K562 (cell line): ENCODE measurements around the gene ZC3H8. TPM values are rescaled to one million over a fixed set of nuclear protein-coding genes. Genes with fewer than 3 reads are reported as not detected.

Experiments
- ARHGAP35 ChIP-seq: fragments of 450-650 bp; IDR thresholded peaks from 2 replicates; pipeline ENCODE4 v1.6.1; 2018; ENCODE audit not compliant: partially characterized antibody
- CGGBP1 ChIP-seq: fragments of 250-450 bp; sonication (Bioruptor Pico); IDR thresholded peaks from 2 replicates; pipeline ENCODE4 v1.9.0; 2021; ENCODE audit warnings: mild to moderate bottlenecking
- CREM ChIP-seq: IDR thresholded peaks from 2 replicates; pipeline ENCODE4 v1.6.1; 2014; ENCODE audit warnings: antibody characterized with exemption, low read depth
- DDX20 ChIP-seq: fragments of 450-650 bp; IDR thresholded peaks from 2 replicates; pipeline ENCODE4 v1.6.1; 2016; ENCODE audit warnings: missing genetic modification characterization, low read depth, mild to moderate bottlenecking, missing compliant biosample characterization, moderate library complexity
- ELK1 ChIP-seq: sonication (generic); formaldehyde crosslinking; IDR thresholded peaks from 2 replicates; pipeline ENCODE4 v1.8.1; 2022; ENCODE audit warnings: missing genetic modification reagents
- FOSL1 ChIP-seq: fragments of 200-800 bp; sonication (Bioruptor generic); conservative IDR thresholded peaks from 2 replicates; pipeline ENCODE4 v1.6.1; 2016; ENCODE audit warnings: missing genetic modification characterization, missing compliant biosample characterization
- GABPB2 ChIP-seq: fragments of 250-450 bp; sonication (Bioruptor Pico); conservative IDR thresholded peaks from 2 replicates; pipeline ENCODE4 v1.5.1; 2021; ENCODE audit warnings: mild to moderate bottlenecking
- GTF2B ChIP-seq: IDR thresholded peaks from 2 replicates; pipeline ENCODE4 v1.6.1; 2011; ENCODE audit not compliant: insufficient read length; ENCODE audit errors: extremely low read depth
- HNRNPLL ChIP-seq: fragments of 200-400 bp; formaldehyde crosslinking; IDR thresholded peaks from 2 replicates; pipeline ENCODE4 v1.6.1; 2017; ENCODE audit warnings: low read length, low read depth, mild to moderate bottlenecking; ENCODE audit not compliant: poor library complexity, severe bottlenecking
- KAT7 ChIP-seq: sonication (generic); formaldehyde crosslinking; IDR thresholded peaks from 2 replicates; pipeline ENCODE4 v1.8.0; 2022; ENCODE audit warnings: missing genetic modification reagents, mild to moderate bottlenecking, borderline replicate concordance
- MYBL2 ChIP-seq, 2 experiments: fragments of 450-650 bp in 1 of 2; sonication (generic) in 1 of 2; formaldehyde crosslinking in 1 of 2; IDR thresholded peaks; 2 replicates each; pipeline versions ENCODE4 v1.6.1 to v1.8.1; 2017 to 2022; ENCODE audit warnings: borderline replicate concordance in 1 of 2, inconsistent platforms in 1 of 2, low read depth in 1 of 2, mild to moderate bottlenecking in 1 of 2, missing genetic modification reagents in 1 of 2, moderate library complexity in 1 of 2
- NCOR1 ChIP-seq: fragments of 450-650 bp; IDR thresholded peaks from 2 replicates; pipeline ENCODE4 v1.6.1; 2016; ENCODE audit warnings: mild to moderate bottlenecking, moderate library complexity
- NR2C2 ChIP-seq, 2 experiments: fragments of 200-800 bp in 1 of 2; sonication (Bioruptor generic) in 1 of 2; sonication (generic) in 1 of 2; formaldehyde crosslinking in 1 of 2; IDR thresholded peaks; 2 replicates each; pipeline versions ENCODE4 v1.6.1 to v1.8.0; 2016 to 2022; ENCODE audit warnings: mild to moderate bottlenecking in 1 of 2, missing compliant biosample characterization in 1 of 2, missing genetic modification characterization in 1 of 2, missing genetic modification reagents in 1 of 2
- NUFIP1 ChIP-seq: fragments of 450-650 bp; IDR thresholded peaks from 2 replicates; pipeline ENCODE4 v1.6.1; 2018; ENCODE audit not compliant: partially characterized antibody
- SMARCE1 ChIP-seq: fragments of 450-650 bp; IDR thresholded peaks from 2 replicates; pipeline ENCODE4 v1.7.1; 2016; ENCODE audit warnings: mild to moderate bottlenecking
- SNIP1 ChIP-seq: fragments of 450-650 bp; IDR thresholded peaks from 2 replicates; pipeline ENCODE4 v1.7.1; 2017; ENCODE audit warnings: low read depth, mild to moderate bottlenecking
- STAT5A ChIP-seq: IDR thresholded peaks from 2 replicates; pipeline ENCODE4 v1.6.1; 2012; ENCODE audit warnings: low read length, inconsistent platforms, borderline replicate concordance
- USF1 ChIP-seq: sonication (generic); formaldehyde crosslinking; IDR thresholded peaks from 2 replicates; pipeline ENCODE4 v1.9.0; 2022; ENCODE audit warnings: mild to moderate bottlenecking, missing genetic modification reagents
- ZNF280B ChIP-seq: fragments of 250-450 bp; sonication (Bioruptor Pico); IDR thresholded peaks from 2 replicates; pipeline ENCODE4 v1.5.1; 2021; ENCODE audit warnings: mild to moderate bottlenecking
- ZNF740 ChIP-seq, 3 experiments: fragments of 200-800 bp in 1 of 3; sonication (Bioruptor generic) in 1 of 3; sonication (generic) in 1 of 3; formaldehyde crosslinking in 1 of 3; IDR thresholded peaks; 2 replicates each; pipeline versions ENCODE4 v1.6.1 to v1.8.0; 2016 to 2022; ENCODE audit warnings: mild to moderate bottlenecking in 2 of 3, missing compliant biosample characterization in 2 of 3, missing genetic modification characterization in 2 of 3, missing genetic modification reagents in 1 of 3
- polyA plus RNA-seq, 8 experiments: library from polyadenylated mRNA; depleted of rRNA in 4 of 8; stranded (reverse) in 5 of 8; unstranded in 3 of 8; fragments of >200 nt; fragmentation: Nextera tagmentation in 2 of 8; fragmentation: Illumina TruSeq in 1 of 8; extraction: Ambion mirVana in 2 of 8; extraction: Trizol in 1 of 8; gene quantifications; 2 replicates each; pipeline versions ENCODE4 v1.2.1 to v1.2.3, GENCODE V29; 2011 to 2014; ENCODE audit warnings: inconsistent platforms in 1 of 8, missing spikeins in 1 of 8
- total RNA-seq, 7 experiments: library from RNA; depleted of rRNA in 6 of 7; stranded (reverse); fragments of >200 nt in 6 of 7; fragmentation: Illumina TruSeq in 2 of 7; extraction: Trizol in 2 of 7; gene quantifications; 2 replicates each; pipeline versions ENCODE4 v1.2.1 to v1.2.3, GENCODE V29; 2011 to 2021; ENCODE audit warnings: low replicate concordance in 1 of 7

The ZC3H8 gene
- total and polyA plus RNA-seq, 9 of the 15 experiments (the other 6 are each of a cell fraction or from before 2014, with no cell fraction given), result 11.6 to 41.5 (median 27.5) TPM

- TF ChIP-seq NUFIP1, result no peak
- no peak for TF ChIP-seq MYBL2 (IDR thresholded peaks at IDR 0.05; ENCODE audit: low read depth)
- no peak for TF ChIP-seq MYBL2 (CRISPR knock-in tag; IDR thresholded peaks at IDR 0.05; ENCODE audit: borderline replicate concordance)
- no peak for TF ChIP-seq NR2C2 (CRISPR knock-in tag; IDR thresholded peaks at IDR 0.05)
- peak; percentile 80; the same call in 1 of the 2 replicates for TF ChIP-seq NR2C2 (tag; IDR thresholded peaks at IDR 0.05)
- peak; percentile 54 for TF ChIP-seq FOSL1 (tag)
- no peak for TF ChIP-seq SMARCE1
- no peak for TF ChIP-seq ZNF280B (CRISPR knock-in tag)
- no peak for TF ChIP-seq USF1 (CRISPR knock-in tag)
- no peak for TF ChIP-seq DDX20 (tag)
- no peak for TF ChIP-seq GTF2B
- no peak for TF ChIP-seq ELK1
- 0 out of 2 replicates have a peak, but pooled peaks have one; percentile 4 for TF ChIP-seq ZNF740 (CRISPR knock-in tag; IDR thresholded peaks at IDR 0.05)
- TF ChIP-seq ZNF740 (tag; IDR thresholded peaks at IDR 0.05), result no peak
- TF ChIP-seq ARHGAP35, result no peak
- TF ChIP-seq CGGBP1 (CRISPR knock-in tag), result no peak
- peak; percentile 90 for TF ChIP-seq CREM
- no peak for TF ChIP-seq GABPB2 (CRISPR knock-in tag)
- peak; percentile 59 for TF ChIP-seq NCOR1
- peak; percentile 9 for TF ChIP-seq HNRNPLL
- no peak; the same call in 1 of the 2 replicates for TF ChIP-seq KAT7 (CRISPR knock-in tag)
- no peak for TF ChIP-seq STAT5A
- no peak for TF ChIP-seq SNIP1
Measured at GRCh38 chr2:112275887-112276773, 21.3 kb upstream of the ZC3H8 start (continued).
